ENCODE measurements around the gene TAP1.

GRCh38 chr6:32816746-32817204, 36.7 kb downstream of the TAP1 start, which contains the start of gene HLA-DOB:
- no peak for TF ChIP-seq CTCF (IDR thresholded peaks at IDR 0.05; ENCODE audit: low read depth, low read length)
- TF ChIP-seq EZH2phosphoT487 (IDR thresholded peaks at IDR 0.05; ENCODE audit: low read depth), result no peak
